T-helper 2 cell treated with Interferon-gamma antibody and Interleukin-4, amounts not matched to agents 5 μg/mL and 100 μg/mL, for 36 hours (primary cell): ENCODE measurements around the gene GPC2.
"Not testable (repeated sequence)": the region's sequence is repeated elsewhere in the genome, so short reads cannot be mapped to it uniquely, and the experiment has no call there.

Experiments used
- DNase-seq: peaks from one replicate; pipeline ENCODE4 v3.0.0; 2021; ENCODE audit warnings: low spot score
- H3K27ac Mint-ChIP-seq: one replicate; pipeline ENCODE4 v1.8.0; 2021; ENCODE audit warnings: mild to moderate bottlenecking, mixed read lengths
- H3K27me3 Mint-ChIP-seq: one replicate; pipeline ENCODE4 v1.8.0; 2021; ENCODE audit warnings: low read depth, mixed read lengths
- H3K36me3 Mint-ChIP-seq: one replicate; pipeline ENCODE4 v1.8.0; 2021; ENCODE audit warnings: low read depth, mixed read lengths
- H3K4me1 Mint-ChIP-seq: one replicate; pipeline ENCODE4 v1.8.0; 2021; ENCODE audit warnings: low read depth, mixed read lengths
- H3K4me3 Mint-ChIP-seq: one replicate; pipeline ENCODE4 v1.8.0; 2022; ENCODE audit warnings: mild to moderate bottlenecking, moderate library complexity, mixed read lengths
- H3K9me3 Mint-ChIP-seq: one replicate; pipeline ENCODE4 v1.8.0; 2021; ENCODE audit warnings: mixed read lengths

GPC2 gene

GRCh38 chr7:100190048-100190711 is 13.0 kb upstream of the GPC2 start:
- Mint-ChIP-seq H3K27ac (peak overlapping the region; percentile 46), H3K9me3 (no peaks in the 10 kb centered on the region), H3K36me3 (peaks cover 2% of the 10 kb centered on the region), H3K4me1 (peaks cover 26% of the 10 kb centered on the region), H3K27me3 (no peaks in the 10 kb centered on the region), H3K4me3 (no peak overlapping the region)
- no peak for DNase-seq

DNA sequence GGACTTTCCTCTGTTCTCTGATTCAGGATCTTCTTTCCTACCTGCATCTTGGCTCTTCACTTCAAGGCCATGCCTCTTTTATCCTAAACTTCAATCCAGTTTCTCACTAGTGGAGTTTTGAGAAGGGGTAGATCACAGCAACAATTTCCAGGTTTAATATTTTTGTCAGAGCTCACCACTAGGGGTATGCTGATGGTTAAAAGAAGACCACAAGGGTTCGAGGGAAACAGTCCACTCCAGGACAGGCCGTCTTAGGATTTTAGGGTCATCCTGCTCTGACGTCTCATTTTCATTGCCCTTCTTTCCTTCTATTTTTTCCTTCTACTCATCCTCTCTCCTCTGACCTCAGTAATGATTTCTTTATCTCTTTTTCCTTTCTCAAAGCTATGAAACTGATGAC is 11.9 kb upstream of the GPC2 start:
- peaks cover 2% of the 10 kb centered on the region for H3K36me3 Mint-ChIP-seq
- H3K4me3 Mint-ChIP-seq: no peak overlapping the region
- no peaks in the 10 kb centered on the region for H3K9me3 Mint-ChIP-seq
- H3K27me3 Mint-ChIP-seq: no peaks in the 10 kb centered on the region
- H3K27ac Mint-ChIP-seq: no peak overlapping the region
- no peak for DNase-seq
- H3K4me1 Mint-ChIP-seq: peaks cover 26% of the 10 kb centered on the region

- no peak overlapping the region for H3K4me3 Mint-ChIP-seq
- no peak overlapping the region for H3K27ac Mint-ChIP-seq
- H3K4me1 Mint-ChIP-seq: peaks cover 36% of the 10 kb centered on the region
- peaks cover 6% of the 10 kb centered on the region for H3K36me3 Mint-ChIP-seq
- no peaks in the 10 kb centered on the region for H3K9me3 Mint-ChIP-seq
- no peak for DNase-seq
- H3K27me3 Mint-ChIP-seq: no peaks in the 10 kb centered on the region
These were observed 8.5 kb upstream of the GPC2 start for GRCh38 chr7:100185726-100186125.

DNA sequence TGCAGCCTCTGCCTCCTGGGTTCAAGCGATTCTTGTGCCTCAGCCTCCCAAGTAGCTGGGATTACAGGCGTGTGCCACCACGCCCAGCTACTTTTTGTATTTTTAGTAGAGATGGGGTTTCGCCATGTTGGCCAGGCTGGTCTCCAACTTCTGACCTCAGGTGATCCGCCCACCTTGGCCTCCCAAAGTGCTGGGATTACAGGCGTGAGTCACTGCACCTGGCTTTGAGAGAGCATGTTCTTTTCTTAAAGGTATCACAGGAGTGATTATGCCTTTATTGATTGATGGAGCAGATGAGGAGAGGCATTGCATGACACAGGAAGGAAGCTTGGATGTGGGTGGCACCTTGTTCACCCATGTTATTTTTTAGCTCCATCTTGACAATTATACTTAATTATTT is 5.9 kb upstream of the GPC2 start:
- not testable (repeated sequence) for H3K27me3 Mint-ChIP-seq, DNase-seq, H3K27ac Mint-ChIP-seq, H3K36me3 Mint-ChIP-seq, H3K9me3 Mint-ChIP-seq, H3K4me3 Mint-ChIP-seq
- H3K4me1 Mint-ChIP-seq: peaks cover 36% of the 10 kb centered on the region

GRCh38 chr7:100182616-100183015 is 5.4 kb upstream of the GPC2 start:
- H3K4me1 Mint-ChIP-seq: peaks cover 36% of the 10 kb centered on the region
- H3K27me3 Mint-ChIP-seq, H3K9me3 Mint-ChIP-seq, H3K27ac Mint-ChIP-seq, DNase-seq, H3K36me3 Mint-ChIP-seq: not testable (repeated sequence)
- H3K4me3 Mint-ChIP-seq: peak overlapping the region; percentile 15

- not testable (repeated sequence) for DNase-seq, H3K36me3 Mint-ChIP-seq, H3K9me3 Mint-ChIP-seq, H3K27me3 Mint-ChIP-seq
- Mint-ChIP-seq H3K4me1 (peaks cover 46% of the 10 kb centered on the region), H3K27ac (peak overlapping the region; percentile 89), H3K4me3 (peak overlapping the region; percentile 66)
These were observed 2.9 kb upstream of the GPC2 start for GRCh38 chr7:100180084-100180483.

GRCh38 chr7:100176096-100177044 is 811 bp downstream of the GPC2 start:
- H3K4me3 Mint-ChIP-seq: peak overlapping the region; percentile 83
- peaks cover 10% of the 10 kb centered on the region for H3K36me3 Mint-ChIP-seq
- peaks cover 4% of the 10 kb centered on the region for H3K9me3 Mint-ChIP-seq
- peaks cover 28% of the 10 kb centered on the region for H3K4me1 Mint-ChIP-seq
- H3K27me3 Mint-ChIP-seq: peaks cover 2% of the 10 kb centered on the region
- H3K27ac Mint-ChIP-seq: no peak overlapping the region
- no peak for DNase-seq

- Mint-ChIP-seq H3K27me3 (peaks cover 7% of the 10 kb centered on the region), H3K4me1 (peaks cover 25% of the 10 kb centered on the region), H3K9me3 (peaks cover 2% of the 10 kb centered on the region), H3K4me3 (peak overlapping the region; percentile 51), H3K36me3 (peaks cover 10% of the 10 kb centered on the region), H3K27ac (no peak overlapping the region)
- DNase-seq: no peak
These were observed 1.8 kb downstream of the GPC2 start for GRCh38 chr7:100175296-100175935.

- Mint-ChIP-seq H3K27ac (no peak overlapping the region), H3K27me3 (peaks cover 9% of the 10 kb centered on the region), H3K36me3 (peaks cover 8% of the 10 kb centered on the region), H3K4me1 (peaks cover 27% of the 10 kb centered on the region), H3K9me3 (no peaks in the 10 kb centered on the region), H3K4me3 (no peak overlapping the region)
- no peak for DNase-seq
These were observed 2.6 kb downstream of the GPC2 start for GRCh38 chr7:100174582-100174981.

DNA sequence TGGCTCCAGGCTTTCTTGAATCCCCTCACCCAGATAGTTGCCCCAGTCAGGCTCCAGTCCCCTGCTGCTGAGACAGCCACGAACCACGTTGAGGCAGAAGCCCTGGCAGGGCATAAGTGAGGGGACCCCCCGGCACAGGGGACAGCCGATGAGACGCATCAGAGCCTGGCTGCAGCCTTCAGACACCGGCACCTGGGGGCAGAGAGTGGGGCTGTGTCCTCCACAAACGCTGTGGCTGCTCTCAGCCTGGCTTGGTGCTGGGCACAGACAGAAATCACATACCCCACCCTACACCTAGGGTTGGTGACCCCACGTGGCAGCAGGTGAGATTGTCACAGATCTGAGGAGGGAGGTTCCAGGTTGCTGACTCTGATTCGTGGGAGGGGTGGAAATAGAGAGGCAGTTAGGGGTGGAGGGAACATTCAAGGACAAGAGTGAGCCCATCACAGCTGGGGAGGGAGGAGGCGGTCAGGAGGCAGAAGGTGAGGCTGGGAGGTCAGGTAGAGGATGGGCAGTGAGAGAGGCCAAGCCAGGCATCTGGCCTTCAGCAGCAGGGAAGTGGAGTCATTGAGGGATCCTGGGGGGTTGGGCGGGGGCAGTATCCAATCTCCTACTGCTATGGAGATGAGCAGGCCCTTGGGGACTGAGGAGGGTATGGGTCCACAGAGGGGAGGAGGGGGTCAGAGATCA is 3.2 kb downstream of the GPC2 start:
- no peak overlapping the region for H3K27ac Mint-ChIP-seq
- H3K36me3 Mint-ChIP-seq: peaks cover 8% of the 10 kb centered on the region
- H3K4me1 Mint-ChIP-seq: peaks cover 27% of the 10 kb centered on the region
- H3K27me3 Mint-ChIP-seq: peaks cover 11% of the 10 kb centered on the region
- no peaks in the 10 kb centered on the region for H3K9me3 Mint-ChIP-seq
- DNase-seq: no peak
- H3K4me3 Mint-ChIP-seq: no peak overlapping the region

DNA sequence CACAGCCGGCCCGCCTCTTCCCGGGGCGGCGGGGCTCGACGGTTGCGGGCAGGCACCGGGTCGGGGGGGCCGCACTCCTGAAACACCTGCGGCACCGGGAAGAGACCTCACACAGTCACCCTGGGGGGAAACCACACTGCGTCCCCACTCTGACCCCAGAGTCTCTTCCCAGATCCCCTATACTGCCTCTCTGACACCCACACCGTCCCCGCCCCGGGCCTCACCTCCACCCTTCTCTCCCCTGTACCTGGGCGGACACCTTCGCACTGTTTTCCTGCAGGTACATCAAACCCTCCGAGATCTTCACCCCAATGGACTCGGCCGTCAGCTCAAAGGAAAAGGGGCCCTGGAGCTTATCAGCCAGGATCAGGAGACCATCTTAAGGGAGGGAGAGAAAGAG is 5.3 kb downstream of the GPC2 start:
- peaks cover 8% of the 10 kb centered on the region for H3K36me3 Mint-ChIP-seq
- peaks cover 45% of the 10 kb centered on the region for H3K4me1 Mint-ChIP-seq
- peaks cover 11% of the 10 kb centered on the region for H3K27me3 Mint-ChIP-seq
- DNase-seq: no peak
- H3K4me3 Mint-ChIP-seq: peak overlapping the region; percentile 61
- H3K27ac Mint-ChIP-seq: no peak overlapping the region
- no peaks in the 10 kb centered on the region for H3K9me3 Mint-ChIP-seq

- Mint-ChIP-seq H3K4me1 (peaks cover 45% of the 10 kb centered on the region), H3K36me3 (peaks cover 8% of the 10 kb centered on the region), H3K4me3 (peak overlapping the region; percentile 70), H3K27me3 (peaks cover 11% of the 10 kb centered on the region), H3K9me3 (no peaks in the 10 kb centered on the region), H3K27ac (no peak overlapping the region)
- DNase-seq: no peak
These were observed 6.0 kb downstream of the GPC2 start for GRCh38 chr7:100171087-100171681.

DNA sequence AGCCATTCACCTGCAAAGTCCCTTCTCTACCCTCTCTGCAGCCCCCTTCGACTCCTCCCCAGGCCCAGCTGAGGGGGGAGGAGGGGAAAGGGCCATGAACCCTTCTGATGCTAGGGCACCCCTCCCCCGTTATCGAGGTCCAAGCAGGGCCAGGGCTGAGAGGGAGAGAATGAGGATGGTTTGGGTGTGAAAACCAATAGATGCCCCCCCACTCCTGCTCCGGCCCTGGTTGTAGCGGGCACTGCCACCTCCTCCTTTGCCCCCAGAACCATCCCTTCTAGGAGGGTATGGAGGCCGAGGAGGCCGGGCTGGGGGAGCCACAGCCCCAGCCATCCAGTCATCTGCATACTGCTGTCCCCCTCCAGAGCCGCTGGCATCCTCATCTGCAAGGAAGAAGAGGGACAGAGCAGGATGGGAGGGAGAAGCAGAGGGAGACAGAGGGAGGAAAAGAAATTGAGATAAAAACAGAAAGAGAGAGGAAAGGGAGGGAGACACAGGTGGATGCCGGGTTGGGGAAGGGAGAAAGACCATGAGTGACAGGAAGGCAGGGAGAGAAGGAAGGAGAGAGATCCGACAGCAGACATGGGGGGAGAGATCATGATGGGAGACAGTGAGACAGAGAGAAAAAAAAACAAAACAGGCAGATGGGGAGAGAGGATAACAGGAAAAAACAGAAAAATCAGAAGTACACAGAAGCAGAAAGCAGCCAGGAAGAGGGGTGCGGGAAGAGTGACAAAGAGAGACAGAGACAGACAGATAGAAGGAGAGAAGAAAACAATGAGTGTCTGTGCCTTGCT is 6.9 kb downstream of the GPC2 start:
- Mint-ChIP-seq H3K4me1 (peaks cover 46% of the 10 kb centered on the region), H3K36me3 (peaks cover 8% of the 10 kb centered on the region), H3K4me3 (peak overlapping the region; percentile 70), H3K9me3 (no peaks in the 10 kb centered on the region), H3K27ac (peak overlapping the region; percentile 60), H3K27me3 (peaks cover 11% of the 10 kb centered on the region)
- DNase-seq: no peak
